ENCODE measurements around the gene LTBP4.
"Not testable (repeated sequence)": the region's sequence is repeated elsewhere in the genome, so short reads cannot be mapped to it uniquely, and the experiment has no call there.

The LTBP4 gene

GRCh38 chr19:40611900-40612698 lies 10.9 kb downstream of the LTBP4 start:
- DNase-seq (no peak), ATAC-seq (no peak)

GRCh38 chr19:40612831-40613689 lies 11.9 kb downstream of the LTBP4 start:
- no peak for ATAC-seq
- peak; percentile 91 for DNase-seq

GRCh38 chr19:40613690-40614621 lies 12.8 kb downstream of the LTBP4 start:
- DNase-seq: peak; percentile 90

GRCh38 chr19:40614622-40615411 lies 13.6 kb downstream of the LTBP4 start:
- peak; percentile 59 for ATAC-seq
- DNase-seq: peak; percentile 97

More at GRCh38 chr19:40613690-40614621, 12.8 kb downstream of the LTBP4 start:
- ATAC-seq: peak; percentile 53

GRCh38 chr19:40616178-40616577 lies 15.0 kb downstream of the LTBP4 start:
- ATAC-seq (no peak), DNase-seq (no peak)

GRCh38 chr19:40616941-40617340 lies 15.8 kb downstream of the LTBP4 start:
- DNase-seq (no peak), ATAC-seq (no peak)

GRCh38 chr19:40617961-40618360 lies 16.8 kb downstream of the LTBP4 start:
- ATAC-seq (no peak), DNase-seq (no peak)

GRCh38 chr19:40619333-40620160 lies 18.4 kb downstream of the LTBP4 start:
- no peak for ATAC-seq
- DNase-seq: no peak

- no peak for ATAC-seq
- no peak for DNase-seq
Measured at GRCh38 chr19:40620161-40620485, 19.0 kb downstream of the LTBP4 start.

GRCh38 chr19:40621283-40621682 lies 20.1 kb downstream of the LTBP4 start:
- ATAC-seq: no peak

GRCh38 chr19:40621966-40622772 lies 21.0 kb downstream of the LTBP4 start:
- ATAC-seq: no peak
- DNase-seq: no peak

More at GRCh38 chr19:40621283-40621682, 20.1 kb downstream of the LTBP4 start:
- no peak for DNase-seq

- ATAC-seq (no peak), DNase-seq (no peak)
Measured at GRCh38 chr19:40622773-40623075, 21.6 kb downstream of the LTBP4 start.

GRCh38 chr19:40623403-40624251 lies 22.5 kb downstream of the LTBP4 start:
- no peak for DNase-seq
- peak; percentile 48 for ATAC-seq

GRCh38 chr19:40624369-40625153 lies 23.4 kb downstream of the LTBP4 start:
- DNase-seq, ATAC-seq: not testable (repeated sequence)

GRCh38 chr19:40625406-40626120 lies 24.4 kb downstream of the LTBP4 start:
- ATAC-seq: no peak

GRCh38 chr19:40626918-40627317 lies 25.7 kb downstream of the LTBP4 start:
- DNase-seq (no peak), ATAC-seq (no peak)

More at GRCh38 chr19:40625406-40626120, 24.4 kb downstream of the LTBP4 start:
- no peak for DNase-seq
